Loucy (cell line): ENCODE results near the gene ADD1.

Experiments used
- H2AFZ ChIP-seq: fragments of 200-600 bp; sonication (generic); 2 replicates; pipeline ENCODE4 v1.6.0; 2016; ENCODE audit warnings: antibody characterized with exemption, mild to moderate bottlenecking, low read length, moderate library complexity
- H3F3A ChIP-seq: fragments of 200-600 bp; 2 replicates; pipeline ENCODE4 v1.6.0; 2016; ENCODE audit warnings: antibody characterized with exemption, low read depth, mild to moderate bottlenecking
- H3K27me3 ChIP-seq: fragments of 200-600 bp; sonication (generic); 2 replicates; pipeline ENCODE4 v1.6.1; 2014; ENCODE audit warnings: low read length, mild to moderate bottlenecking; ENCODE audit not compliant: insufficient read depth, poor library complexity, severe bottlenecking
- H3K36me3 ChIP-seq: fragments of 200-600 bp; sonication (generic); 2 replicates; pipeline ENCODE4 v1.6.1; 2016; ENCODE audit warnings: low read length; ENCODE audit not compliant: insufficient read depth
- H3K4me1 ChIP-seq: fragments of 200-600 bp; sonication (generic); 2 replicates; pipeline ENCODE4 v1.5.1; 2014; ENCODE audit warnings: low read length, mild to moderate bottlenecking; ENCODE audit not compliant: insufficient read depth, poor library complexity, severe bottlenecking
- H3K4me2 ChIP-seq: fragments of 200-600 bp; sonication (generic); 2 replicates; pipeline ENCODE4 v1.6.0; 2014; ENCODE audit warnings: antibody characterized with exemption, low read length, low read depth, mild to moderate bottlenecking; ENCODE audit not compliant: poor library complexity, severe bottlenecking
- H3K4me3 ChIP-seq: fragments of 200-600 bp; sonication (generic); 2 replicates; pipeline ENCODE4 v1.5.1; 2014; ENCODE audit warnings: low read length, mild to moderate bottlenecking, mixed read lengths; ENCODE audit not compliant: poor library complexity, severe bottlenecking
- H3K79me2 ChIP-seq: fragments of 200-600 bp; sonication (generic); 2 replicates; pipeline ENCODE4 v1.6.1; 2014; ENCODE audit warnings: low read length; ENCODE audit not compliant: insufficient read depth
- H3K9ac ChIP-seq: fragments of 200-600 bp; sonication (generic); 2 replicates; pipeline ENCODE4 v1.6.0; 2014; ENCODE audit warnings: mild to moderate bottlenecking, low read depth, low read length, moderate library complexity; ENCODE audit not compliant: poor library complexity, severe bottlenecking
- H3K9me2 ChIP-seq: fragments of 200-600 bp; sonication (generic); replicated peaks from 2 replicates; pipeline ENCODE4 v1.6.1; 2016; ENCODE audit warnings: low read depth, low read length, mixed read lengths
- H3K9me3 ChIP-seq: fragments of 200-600 bp; sonication (generic); 2 replicates; pipeline ENCODE4 v1.6.1; 2014; ENCODE audit warnings: mild to moderate bottlenecking, antibody characterized with exemption, low read length, low read depth; ENCODE audit not compliant: insufficient read depth
- H4K20me1 ChIP-seq: fragments of 200-600 bp; sonication (generic); 2 replicates; pipeline ENCODE4 v1.6.0; 2014; ENCODE audit warnings: antibody characterized with exemption, low read length, mild to moderate bottlenecking; ENCODE audit not compliant: insufficient read depth, poor library complexity, severe bottlenecking
- CTCF ChIP-seq: fragments of 200-600 bp; sonication (generic); conservative IDR thresholded peaks from 2 replicates; pipeline ENCODE4 v1.5.1; 2014; ENCODE audit warnings: mild to moderate bottlenecking, antibody characterized with exemption, low read length
- EZH2phosphoT487 ChIP-seq: fragments of 200-600 bp; IDR thresholded peaks from 2 replicates; pipeline ENCODE4 v1.6.1; 2018; ENCODE audit warnings: antibody characterized with exemption, mild to moderate bottlenecking, moderate library complexity, borderline replicate concordance

Gene ADD1

DNA sequence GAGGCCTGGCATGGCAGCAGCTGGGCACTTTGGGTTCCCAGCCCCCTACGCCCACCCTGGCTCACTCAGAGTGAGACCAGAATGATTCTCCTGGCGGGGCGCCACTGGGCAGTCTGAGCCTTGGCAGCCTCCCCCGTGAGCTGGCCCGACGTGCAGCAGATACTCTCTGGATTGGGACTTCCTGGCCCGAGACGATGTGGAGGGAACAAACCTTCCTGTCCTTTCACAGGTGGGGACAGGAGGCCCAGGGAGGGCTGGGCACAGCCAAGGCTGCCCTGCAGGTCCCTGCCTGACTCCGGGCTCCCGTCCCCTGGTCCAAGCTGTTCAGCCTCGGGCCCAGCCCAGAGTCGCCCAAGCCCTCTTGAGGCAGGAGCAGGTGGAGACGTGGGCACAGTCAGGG is 17.9 kb upstream of the ADD1 start:
- Histone ChIP-seq H3K79me2 (peaks cover 11% of the 10 kb centered on the region), H3K4me3 (no peak overlapping the region), H4K20me1 (peaks cover 14% of the 10 kb centered on the region), H3F3A (no peaks in the 10 kb centered on the region), H3K36me3 (peaks cover 82% of the 10 kb centered on the region; the same call in 1 of the 2 replicates), H2AFZ (no peak overlapping the region), H3K9me2 (no peaks in the 10 kb centered on the region), H3K4me2 (no peak overlapping the region), H3K9ac (no peak overlapping the region), H3K4me1 (no peaks in the 10 kb centered on the region), H3K9me3 (no peaks in the 10 kb centered on the region), H3K27me3 (no peaks in the 10 kb centered on the region)
- no peak for TF ChIP-seq CTCF
- TF ChIP-seq EZH2phosphoT487, result no peak

DNA sequence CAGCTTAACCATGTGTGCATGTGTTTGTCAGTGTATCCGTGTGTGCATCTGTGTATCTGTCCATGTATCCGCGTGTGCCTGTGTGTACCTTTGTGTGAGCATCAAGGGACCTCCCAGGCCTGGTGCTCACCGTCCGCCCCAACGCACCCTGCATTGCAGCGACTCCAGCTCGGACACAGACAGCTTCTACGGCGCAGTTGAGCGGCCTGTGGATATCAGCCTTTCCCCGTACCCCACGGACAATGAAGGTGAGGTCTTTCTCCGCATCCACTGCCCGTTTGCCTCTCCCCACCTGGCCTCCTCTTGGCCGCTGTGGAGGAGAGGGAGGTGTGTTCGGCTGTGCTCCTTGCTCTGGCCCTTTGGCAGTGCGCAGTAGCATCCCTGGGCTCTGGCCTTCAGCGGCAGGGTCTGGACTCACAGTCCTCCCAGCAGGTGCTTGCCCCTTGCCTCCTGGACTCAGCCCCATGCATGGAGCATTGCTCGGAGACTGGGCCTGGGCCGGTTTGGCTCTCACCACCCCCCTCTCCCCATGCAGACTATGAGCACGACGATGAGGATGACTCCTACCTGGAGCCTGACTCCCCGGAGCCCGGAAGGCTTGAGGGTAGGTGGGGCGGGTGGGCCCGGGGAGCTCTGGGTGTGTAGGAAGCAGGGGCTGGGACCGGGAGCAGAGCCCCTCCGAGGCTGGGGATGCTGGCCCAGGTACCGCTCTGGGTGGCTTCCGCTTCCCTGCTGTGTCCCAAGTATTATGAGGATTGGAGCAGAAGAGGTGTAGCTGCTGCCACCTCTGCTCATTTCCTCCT is 16.4 kb upstream of the ADD1 start:
- Histone ChIP-seq H3K79me2 (peaks cover 2% of the 10 kb centered on the region; the same call in 1 of the 2 replicates), H3K9me3 (no peaks in the 10 kb centered on the region), H3K27me3 (no peaks in the 10 kb centered on the region), H3K36me3 (peaks cover 91% of the 10 kb centered on the region; the same call in 1 of the 2 replicates), H4K20me1 (peaks cover 6% of the 10 kb centered on the region), H3K9me2 (no peaks in the 10 kb centered on the region), H3K4me1 (no peaks in the 10 kb centered on the region), H3K4me3 (no peak overlapping the region), H3K9ac (no peak overlapping the region), H3K4me2 (no peak overlapping the region), H3F3A (no peaks in the 10 kb centered on the region), H2AFZ (no peak overlapping the region)
- TF ChIP-seq EZH2phosphoT487, result no peak
- TF ChIP-seq CTCF, result no peak

DNA sequence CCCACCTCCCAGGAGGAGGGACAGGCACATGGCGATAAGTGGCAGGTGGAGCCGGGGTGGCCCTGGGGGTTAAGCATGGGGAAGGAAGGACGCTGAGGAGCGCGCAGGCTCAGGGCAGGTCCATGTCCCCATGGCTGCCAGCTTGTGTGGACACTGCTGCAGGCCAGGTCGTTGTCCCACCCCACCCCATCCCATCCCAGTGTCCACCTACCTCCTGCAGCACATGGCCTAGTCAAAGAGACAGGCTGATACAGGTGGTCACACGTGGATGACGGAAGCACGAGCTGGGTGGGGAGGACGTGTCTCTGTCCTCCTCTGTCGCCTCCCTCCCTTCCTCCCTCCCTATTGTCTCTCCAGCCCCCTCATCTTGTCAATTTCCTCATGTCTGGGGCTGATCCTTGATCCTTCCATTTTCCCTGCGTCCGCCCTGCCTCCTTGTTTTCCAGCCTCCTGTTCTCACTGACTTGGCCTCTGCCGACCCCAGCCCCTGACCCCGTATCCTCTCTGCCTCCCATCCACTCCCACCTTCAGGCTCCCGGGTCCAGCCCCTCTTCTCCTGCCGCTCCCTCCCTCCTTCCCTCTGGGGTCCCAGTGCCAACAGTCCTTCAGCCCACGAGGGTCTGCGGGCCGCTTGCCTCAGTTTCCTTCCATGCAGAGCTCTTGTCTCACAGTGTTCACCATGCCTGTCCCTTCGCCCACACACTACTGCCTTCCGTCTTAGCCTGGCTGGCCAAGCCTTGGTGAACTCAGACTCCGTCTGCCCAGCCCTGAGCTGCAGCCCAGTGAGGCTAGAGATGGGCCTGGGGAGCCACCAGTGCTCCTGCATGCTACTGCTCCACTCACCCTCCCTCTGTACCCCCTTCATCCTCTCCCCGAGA is 15.5 kb upstream of the ADD1 start:
- Histone ChIP-seq H3F3A (no peaks in the 10 kb centered on the region), H3K79me2 (peaks cover under 1% of the 10 kb centered on the region; the same call in 1 of the 2 replicates), H3K4me3 (no peak overlapping the region), H3K4me1 (no peaks in the 10 kb centered on the region), H4K20me1 (peaks cover 6% of the 10 kb centered on the region), H3K4me2 (no peak overlapping the region), H3K9me2 (no peaks in the 10 kb centered on the region), H3K9me3 (no peaks in the 10 kb centered on the region), H2AFZ (no peak overlapping the region), H3K27me3 (no peaks in the 10 kb centered on the region), H3K36me3 (peaks cover 91% of the 10 kb centered on the region; the same call in 1 of the 2 replicates), H3K9ac (no peak overlapping the region)
- no peak for TF ChIP-seq EZH2phosphoT487
- no peak for TF ChIP-seq CTCF
